Measurements from ENCODE around the gene GMPR. TPM values are rescaled to one million over a fixed set of nuclear protein-coding genes. Genes with fewer than 3 reads are reported as not detected.

GMPR gene
- total RNA-seq, 1 experiment from 2014 or later, result 2.0 TPM

GRCh38 chr6:16273256-16273655, 34.9 kb downstream of the GMPR start:
- TF ChIP-seq CTCF (conservative IDR thresholded peaks at IDR 0.05) (no peak), EZH2 (IDR thresholded peaks at IDR 0.05; ENCODE audit: low read depth) (no peak)
- POLR2A ChIA-PET (ENCODE audit: unreplicated experiment), result no interaction called here
- Histone ChIP-seq H3K4me3 (no peak overlapping the region), H3K27me3 (ENCODE audit: insufficient read depth, low read depth) (no peaks in the 10 kb centered on the region), H3K79me2 (ENCODE audit: low read depth) (no peaks in the 10 kb centered on the region), H3K27ac (no peak overlapping the region), H3F3A (ENCODE audit: insufficient read depth, low read depth) (no peaks in the 10 kb centered on the region), H3K4me1 (replicated peaks; ENCODE audit: insufficient read depth) (peaks cover 9% of the 10 kb centered on the region), H3K9me3 (ENCODE audit: insufficient read depth, low read depth) (no peaks in the 10 kb centered on the region), H3K9me2 (ENCODE audit: insufficient read depth) (no peaks in the 10 kb centered on the region), H3K4me2 (no peak overlapping the region), H4K20me1 (ENCODE audit: insufficient read depth) (no peaks in the 10 kb centered on the region), H3K36me3 (ENCODE audit: low read depth) (no peaks in the 10 kb centered on the region), H2AFZ (no peak overlapping the region)
- DNase-seq, result no peak
- BruUV-seq (replicated peaks), result no TSS peak
- CTCF ChIA-PET, result interaction anchor here (1.1 kb wide), 1 partner anchor 34 kb away, joined by 3 read pairs; no protein-coding TSS in a partner anchor
- intact Hi-C loops (cut with micrococcal nuclease; ENCODE audit: unreplicated experiment), result no loop called here

DNA sequence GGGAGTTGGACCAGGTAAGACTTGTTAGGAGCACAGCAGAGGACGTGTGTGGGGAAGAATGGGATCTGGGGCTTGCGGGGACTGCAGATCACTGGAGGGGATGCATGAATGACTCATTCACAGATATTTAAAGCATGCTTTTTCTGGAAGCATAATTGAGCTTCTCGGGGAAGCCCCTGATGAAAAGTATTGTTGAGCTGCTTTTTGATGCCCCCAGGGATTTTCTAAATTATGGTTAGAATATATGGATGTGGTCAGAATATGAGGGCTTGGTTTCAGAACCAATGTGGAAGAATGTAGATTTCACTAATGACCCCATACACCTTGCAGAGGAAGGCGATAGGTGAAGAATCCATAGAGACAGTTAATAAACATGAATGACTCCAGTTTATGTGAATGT, 36.1 kb downstream of the GMPR start:
- ChIA-PET POLR2A (ENCODE audit: unreplicated experiment) (interaction anchor here (0.7 kb wide), 1 partner anchor 916 kb away, joined by 5 read pairs; no protein-coding TSS in a partner anchor), CTCF (no interaction called here)
- H3K36me3 ChIP-seq (ENCODE audit: low read depth), result no peaks in the 10 kb centered on the region
- no peak overlapping the region for H3K4me3 ChIP-seq
- TF ChIP-seq CTCF (conservative IDR thresholded peaks at IDR 0.05) (no peak), EZH2 (IDR thresholded peaks at IDR 0.05; ENCODE audit: low read depth) (no peak)
- H3F3A ChIP-seq (ENCODE audit: insufficient read depth, low read depth), result no peaks in the 10 kb centered on the region
- no peak overlapping the region for H2AFZ ChIP-seq
- BruUV-seq (replicated peaks), result no TSS peak
- H3K4me1 ChIP-seq (replicated peaks; ENCODE audit: insufficient read depth), result peaks cover 11% of the 10 kb centered on the region
- H3K9me2 ChIP-seq (ENCODE audit: insufficient read depth), result no peaks in the 10 kb centered on the region
- H3K4me2 ChIP-seq, result no peak overlapping the region
- H3K9me3 ChIP-seq (ENCODE audit: insufficient read depth, low read depth), result no peaks in the 10 kb centered on the region
- H3K27me3 ChIP-seq (ENCODE audit: insufficient read depth, low read depth), result no peaks in the 10 kb centered on the region
- intact Hi-C loops (cut with micrococcal nuclease; ENCODE audit: unreplicated experiment), result no loop called here
- no peaks in the 10 kb centered on the region for H4K20me1 ChIP-seq (ENCODE audit: insufficient read depth)
- H3K27ac ChIP-seq, result no peak overlapping the region
- H3K79me2 ChIP-seq (ENCODE audit: low read depth), result no peaks in the 10 kb centered on the region
- DNase-seq, result no peak

DNA sequence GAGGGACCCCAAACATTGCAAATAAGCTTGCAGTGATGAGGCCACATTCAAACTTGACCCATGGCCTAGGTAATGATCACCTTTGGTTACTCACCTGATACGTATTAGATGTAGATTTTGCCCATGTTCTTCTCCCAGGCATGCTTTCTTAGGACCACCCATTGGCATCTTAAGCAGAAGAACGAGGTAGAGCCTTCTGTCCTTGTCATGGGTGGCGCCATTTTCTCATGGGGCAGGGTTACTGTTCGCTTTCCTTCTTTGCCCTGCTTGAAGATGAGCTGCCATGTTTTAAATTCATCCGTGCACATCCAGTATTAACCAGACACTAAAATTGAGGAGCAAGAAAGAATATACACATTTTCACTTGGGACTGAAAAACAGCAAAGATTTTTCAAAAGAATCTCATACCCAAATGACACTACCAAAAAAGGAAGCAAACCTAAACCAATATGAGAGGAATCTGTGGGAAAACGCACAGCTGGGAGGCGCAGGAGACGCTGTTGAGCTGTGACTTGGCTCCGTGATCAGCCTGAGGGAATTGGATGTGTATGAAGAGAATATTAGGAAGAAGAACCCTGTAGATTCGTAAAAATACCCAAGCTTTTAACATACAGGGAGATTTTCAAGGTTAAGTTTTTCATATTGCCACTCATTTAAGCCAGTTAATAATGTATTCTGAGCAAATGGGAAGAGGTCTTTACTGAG, 36.6 kb downstream of the GMPR start:
- intact Hi-C loops (cut with micrococcal nuclease; ENCODE audit: unreplicated experiment), result no loop called here
- no peaks in the 10 kb centered on the region for H3K9me2 ChIP-seq (ENCODE audit: insufficient read depth)
- H3K4me1 ChIP-seq (replicated peaks; ENCODE audit: insufficient read depth), result peaks cover 11% of the 10 kb centered on the region
- no peak overlapping the region for H2AFZ ChIP-seq
- H3K9me3 ChIP-seq (ENCODE audit: insufficient read depth, low read depth), result no peaks in the 10 kb centered on the region
- H3K79me2 ChIP-seq (ENCODE audit: low read depth), result no peaks in the 10 kb centered on the region
- TF ChIP-seq CTCF (conservative IDR thresholded peaks at IDR 0.05), result no peak
- TF ChIP-seq EZH2 (IDR thresholded peaks at IDR 0.05; ENCODE audit: low read depth), result no peak
- H3K27ac ChIP-seq, result no peak overlapping the region
- no peaks in the 10 kb centered on the region for H3F3A ChIP-seq (ENCODE audit: insufficient read depth, low read depth)
- no TSS peak for BruUV-seq (replicated peaks)
- ChIA-PET CTCF (no interaction called here), POLR2A (ENCODE audit: unreplicated experiment) (interaction anchor here (0.7 kb wide), 1 partner anchor 916 kb away, joined by 5 read pairs; no protein-coding TSS in a partner anchor)
- H3K36me3 ChIP-seq (ENCODE audit: low read depth), result no peaks in the 10 kb centered on the region
- no peaks in the 10 kb centered on the region for H4K20me1 ChIP-seq (ENCODE audit: insufficient read depth)
- no peak for DNase-seq
- H3K4me2 ChIP-seq, result no peak overlapping the region
- H3K4me3 ChIP-seq, result no peak overlapping the region
- no peaks in the 10 kb centered on the region for H3K27me3 ChIP-seq (ENCODE audit: insufficient read depth, low read depth)

All from PC-9 (cell line).